H9 (cell line): ENCODE data around the gene SEMA6A. TPM values are rescaled to one million over a fixed set of nuclear protein-coding genes. Genes with fewer than 3 reads are reported as not detected.
A peak's percentile ranks its signal among the peaks of the same experiment; 100 is the strongest.

Experiments used
- DNase-seq: peaks from one replicate; pipeline ENCODE4 v3.0.0-alpha.2; 2017
- H2AFZ ChIP-seq: one replicate; pipeline ENCODE4 v1.6.1; 2013; ENCODE audit warnings: mild to moderate bottlenecking, low read length, control low read depth, moderate library complexity
- H2AK5ac ChIP-seq: 2 replicates; pipeline ENCODE4 v1.6.1; 2013; ENCODE audit warnings: low read length, control low read depth, mixed read lengths; ENCODE audit not compliant: insufficient read length
- H2BK120ac ChIP-seq: one replicate; pipeline ENCODE4 v1.6.1; 2013; ENCODE audit warnings: low read depth, mild to moderate bottlenecking, low read length, control low read depth, inconsistent platforms; ENCODE audit not compliant: poor library complexity, severe bottlenecking
- H2BK12ac ChIP-seq: 2 replicates; pipeline ENCODE4 v1.6.1; 2013; ENCODE audit warnings: low read length, control low read depth, mixed read lengths, low read depth; ENCODE audit not compliant: insufficient read length
- H2BK15ac ChIP-seq: 2 replicates; pipeline ENCODE4 v1.6.1; 2013; ENCODE audit warnings: low read depth, low read length, control low read depth
- H2BK20ac ChIP-seq: one replicate; pipeline ENCODE4 v1.6.1; 2013; ENCODE audit warnings: low read depth, mild to moderate bottlenecking, low read length, control low read depth, inconsistent platforms; ENCODE audit not compliant: poor library complexity, severe bottlenecking
- H2BK5ac ChIP-seq: 2 replicates; pipeline ENCODE4 v1.6.1; 2013; ENCODE audit warnings: low read length, control low read depth, mixed read lengths; ENCODE audit not compliant: insufficient read length
- H3K14ac ChIP-seq: 2 replicates; pipeline ENCODE4 v1.6.1; 2013; ENCODE audit warnings: low read length, control low read depth; ENCODE audit not compliant: insufficient read depth
- H3K18ac ChIP-seq: 2 replicates; pipeline ENCODE4 v1.6.1; 2013; ENCODE audit warnings: low read depth, mild to moderate bottlenecking, mixed read lengths, low read length, control low read depth; ENCODE audit not compliant: insufficient read length
- H3K23ac ChIP-seq: 2 replicates; pipeline ENCODE4 v1.6.1; 2013; ENCODE audit warnings: low read length, control low read depth, mixed read lengths, low read depth; ENCODE audit not compliant: insufficient read length
- H3K23me2 ChIP-seq: 2 replicates; pipeline ENCODE4 v1.6.1; 2013; ENCODE audit warnings: low read depth, mild to moderate bottlenecking, mixed read lengths, low read length, control low read depth; ENCODE audit not compliant: insufficient read length, poor library complexity, severe bottlenecking
- H3K27ac ChIP-seq: 2 replicates; pipeline ENCODE4 v1.5.1; 2013; ENCODE audit warnings: low read length, control low read depth, mixed read lengths, low read depth; ENCODE audit not compliant: insufficient read length
- H3K27me3 ChIP-seq: 2 replicates; pipeline ENCODE4 v1.6.1; 2013; ENCODE audit warnings: low read length, control low read depth, inconsistent platforms; ENCODE audit not compliant: insufficient read depth
- H3K4ac ChIP-seq: 2 replicates; pipeline ENCODE4 v1.6.1; 2013; ENCODE audit warnings: low read depth, mild to moderate bottlenecking, control low read depth, inconsistent platforms, low read length, moderate library complexity
- H3K4me1 ChIP-seq: 2 replicates; pipeline ENCODE4 v1.6.1; 2013; ENCODE audit warnings: low read length, control low read depth, inconsistent platforms; ENCODE audit not compliant: insufficient read depth
- H3K4me2 ChIP-seq: 2 replicates; pipeline ENCODE4 v1.6.1; 2013; ENCODE audit warnings: low read length, control low read depth, mixed read lengths; ENCODE audit not compliant: insufficient read length, insufficient read depth
- H3K56ac ChIP-seq: 2 replicates; pipeline ENCODE4 v1.6.1; 2013; ENCODE audit warnings: low read depth, mild to moderate bottlenecking, mixed read lengths, low read length, control low read depth; ENCODE audit not compliant: insufficient read length
- H3K79me1 ChIP-seq: 2 replicates; pipeline ENCODE4 v1.6.1; 2013; ENCODE audit warnings: low read depth, mild to moderate bottlenecking, moderate library complexity, low read length, control low read depth, inconsistent platforms; ENCODE audit not compliant: insufficient read depth, poor library complexity, severe bottlenecking
- H3K79me2 ChIP-seq: 2 replicates; pipeline ENCODE4 v1.6.1; 2013; ENCODE audit warnings: low read length, control low read depth, inconsistent platforms; ENCODE audit not compliant: insufficient read depth
- H3K9ac ChIP-seq: 2 replicates; pipeline ENCODE4 v1.6.1; 2013; ENCODE audit warnings: low read length, control low read depth, mixed read lengths; ENCODE audit not compliant: insufficient read length; ENCODE audit errors: extremely low read depth
- H3K9me3 ChIP-seq: one replicate; pipeline ENCODE4 v1.6.1; 2013; ENCODE audit warnings: low read depth, low read length, inconsistent platforms; ENCODE audit not compliant: control insufficient read depth
- H3T11ph ChIP-seq: one replicate; pipeline ENCODE4 v1.6.1; 2013; ENCODE audit warnings: mild to moderate bottlenecking, low read length, control low read depth, inconsistent platforms
- H4K20me1 ChIP-seq: one replicate; pipeline ENCODE4 v1.6.1; 2013; ENCODE audit not compliant: control insufficient read depth, insufficient read length, insufficient read depth
- H4K5ac ChIP-seq: 2 replicates; pipeline ENCODE4 v1.6.1; 2013; ENCODE audit warnings: low read depth, mild to moderate bottlenecking, mixed read lengths, low read length, control low read depth; ENCODE audit not compliant: insufficient read length
- H4K8ac ChIP-seq: replicated peaks from 2 replicates; pipeline ENCODE4 v1.6.1; 2013; ENCODE audit warnings: low read length, control low read depth, mixed read lengths, low read depth; ENCODE audit not compliant: insufficient read length
- H4K91ac ChIP-seq: 2 replicates; pipeline ENCODE4 v1.6.1; 2013; ENCODE audit warnings: low read depth, mild to moderate bottlenecking, moderate library complexity, mixed read lengths, low read length, control low read depth; ENCODE audit not compliant: insufficient read length
- H3K27ac Mint-ChIP-seq, 3 experiments: 2 replicates in 2 of 3; 3 replicates in 1 of 3; pipeline ENCODE4 v1.8.0; 2020 to 2021; ENCODE audit warnings: mixed read lengths in 3 of 3, mild to moderate bottlenecking in 1 of 3, moderate library complexity in 1 of 3
- H3K27me3 Mint-ChIP-seq: 2 replicates; pipeline ENCODE4 v1.8.0; 2021; ENCODE audit warnings: low read depth, mild to moderate bottlenecking, moderate library complexity, mixed read lengths
- H3K36me3 Mint-ChIP-seq, 3 experiments: 2 replicates in 2 of 3; 3 replicates in 1 of 3; pipeline ENCODE4 v1.8.0; 2020 to 2021; ENCODE audit warnings: low read depth in 3 of 3, mixed read lengths in 3 of 3; ENCODE audit not compliant: insufficient read depth in 1 of 3
- H3K4me1 Mint-ChIP-seq, 2 experiments: 2 replicates each; pipeline ENCODE4 v1.8.0; 2020; ENCODE audit warnings: mixed read lengths in 2 of 2
- H3K4me3 Mint-ChIP-seq, 2 experiments: 2 replicates in 1 of 2; 3 replicates in 1 of 2; pipeline ENCODE4 v1.8.0; 2020 to 2021; ENCODE audit warnings: mild to moderate bottlenecking in 2 of 2, mixed read lengths in 2 of 2, moderate library complexity in 1 of 2
- H3K9me3 Mint-ChIP-seq, 2 experiments: 2 replicates in 1 of 2; 3 replicates in 1 of 2; pipeline ENCODE4 v1.8.0; 2020; ENCODE audit warnings: mild to moderate bottlenecking in 2 of 2, mixed read lengths in 2 of 2, moderate library complexity in 1 of 2
- WGBS: extraction: QIAGEN DNeasy Blood & Tissue Kit; methylation state at CpG from one replicate; pipeline ENCODE4 v1.1.7; 2013; ENCODE audit warnings: missing lambda C conversion rate, low lambda C conversion rate, mixed read lengths; ENCODE audit not compliant: insufficient read length; ENCODE audit errors: extremely low coverage; 5-methylcytosine and 5-hydroxymethylcytosine counted together
- total RNA-seq: library from RNA; stranded (reverse); gene quantifications from 2 replicates; pipeline ENCODE4 v1.2.1, GENCODE V29; 2021
- TF ChIP-seq, protein P1 (sequence below): fragments of 200-600 bp; sonication (generic); conservative IDR thresholded peaks from 3 replicates; pipeline ENCODE4 v1.8.0; 2021; ENCODE audit warnings: antibody characterized with exemption, mild to moderate bottlenecking

The SEMA6A gene
- total RNA-seq, 1 experiment from 2014 or later: 354 TPM

DNA sequence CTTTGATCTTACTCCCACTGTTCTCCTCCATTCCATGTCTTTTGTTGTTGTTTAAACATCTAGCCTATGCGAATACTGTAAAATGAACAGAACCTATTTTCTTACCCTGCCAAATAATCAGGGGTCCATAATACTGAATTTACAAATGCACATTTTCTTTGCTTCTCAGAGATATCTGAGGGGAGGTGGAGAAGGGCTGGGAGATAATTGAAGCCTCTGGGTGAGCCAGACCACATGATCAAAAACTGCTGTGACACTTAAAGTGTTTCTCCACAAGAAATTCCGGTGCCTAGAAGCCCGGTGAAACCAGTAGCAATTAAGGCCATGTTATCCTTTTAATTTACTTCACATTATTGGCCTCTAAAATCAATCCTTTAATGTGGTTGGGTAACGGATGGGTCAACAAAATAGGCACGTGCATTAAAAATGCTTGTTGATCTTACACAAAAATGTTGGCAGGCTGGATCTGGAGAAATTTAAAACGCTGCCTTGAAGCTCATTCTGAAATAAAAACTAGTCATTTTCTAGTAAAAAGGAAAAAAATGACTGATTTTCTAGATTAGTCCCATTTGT is 10.8 kb downstream of the SEMA6A start:
- H3K14ac ChIP-seq: no peak overlapping the region
- Mint-ChIP-seq H3K36me3 (peaks cover 12 to 29% (median 14%) of the 10 kb centered on the region in 3 experiments; a peak in 5 of 7 replicates), H3K4me3 (peak overlapping the region in 1 of 2 experiments; percentile 63; a peak in 3 of 5 replicates), H3K27ac (peak overlapping the region in 1 of 3 experiments; percentile 52; a peak in 1 of 7 replicates), H3K27me3 (no peaks in the 10 kb centered on the region), H3K4me1 (peaks cover 92 to 93% of the 10 kb centered on the region in 2 experiments), H3K9me3 (no peaks in the 10 kb centered on the region)
- H2BK20ac ChIP-seq: no peak overlapping the region
- H3T11ph ChIP-seq: no peak overlapping the region
- H2BK12ac ChIP-seq: no peak overlapping the region
- H2AFZ ChIP-seq: no peak overlapping the region
- no peak for DNase-seq
- no peak overlapping the region for H4K5ac ChIP-seq
- H3K79me1 ChIP-seq: peaks cover 2% of the 10 kb centered on the region
- no peak overlapping the region for H4K91ac ChIP-seq
- H3K4me1 ChIP-seq: peaks cover 48% of the 10 kb centered on the region
- WGBS: no CpG with 5 or more reads among the region's 6 CpGs
- H2BK15ac ChIP-seq: no peak overlapping the region
- no peak overlapping the region for H3K56ac ChIP-seq
- no peaks in the 10 kb centered on the region for H3K27me3 ChIP-seq
- H3K23ac ChIP-seq: no peak overlapping the region
- no peaks in the 10 kb centered on the region for H4K20me1 ChIP-seq
- H4K8ac ChIP-seq: no peak overlapping the region
- H3K18ac ChIP-seq: no peak overlapping the region
- no peak overlapping the region for H2BK5ac ChIP-seq
- TF ChIP-seq, protein P1, sequence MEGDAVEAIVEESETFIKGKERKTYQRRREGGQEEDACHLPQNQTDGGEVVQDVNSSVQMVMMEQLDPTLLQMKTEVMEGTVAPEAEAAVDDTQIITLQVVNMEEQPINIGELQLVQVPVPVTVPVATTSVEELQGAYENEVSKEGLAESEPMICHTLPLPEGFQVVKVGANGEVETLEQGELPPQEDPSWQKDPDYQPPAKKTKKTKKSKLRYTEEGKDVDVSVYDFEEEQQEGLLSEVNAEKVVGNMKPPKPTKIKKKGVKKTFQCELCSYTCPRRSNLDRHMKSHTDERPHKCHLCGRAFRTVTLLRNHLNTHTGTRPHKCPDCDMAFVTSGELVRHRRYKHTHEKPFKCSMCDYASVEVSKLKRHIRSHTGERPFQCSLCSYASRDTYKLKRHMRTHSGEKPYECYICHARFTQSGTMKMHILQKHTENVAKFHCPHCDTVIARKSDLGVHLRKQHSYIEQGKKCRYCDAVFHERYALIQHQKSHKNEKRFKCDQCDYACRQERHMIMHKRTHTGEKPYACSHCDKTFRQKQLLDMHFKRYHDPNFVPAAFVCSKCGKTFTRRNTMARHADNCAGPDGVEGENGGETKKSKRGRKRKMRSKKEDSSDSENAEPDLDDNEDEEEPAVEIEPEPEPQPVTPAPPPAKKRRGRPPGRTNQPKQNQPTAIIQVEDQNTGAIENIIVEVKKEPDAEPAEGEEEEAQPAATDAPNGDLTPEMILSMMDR: no peak
- H3K27ac ChIP-seq: no peak overlapping the region
- no peak overlapping the region for H2BK120ac ChIP-seq
- no peak overlapping the region for H3K4ac ChIP-seq
- H3K4me2 ChIP-seq: no peak overlapping the region
- no peak overlapping the region for H3K9ac ChIP-seq
- H3K79me2 ChIP-seq: peaks cover 94% of the 10 kb centered on the region
- no peak overlapping the region for H2AK5ac ChIP-seq
- H3K9me3 ChIP-seq: no peaks in the 10 kb centered on the region
- H3K23me2 ChIP-seq: no peaks in the 10 kb centered on the region
